ENCODE measurements around the gene FAF1. TPM values are rescaled to one million over a fixed set of nuclear protein-coding genes. Genes with fewer than 3 reads are reported as not detected.

The FAF1 gene
- total RNA-seq, 2 donors from 2014 or later, result 45.8 to 50.1 TPM

DNA sequence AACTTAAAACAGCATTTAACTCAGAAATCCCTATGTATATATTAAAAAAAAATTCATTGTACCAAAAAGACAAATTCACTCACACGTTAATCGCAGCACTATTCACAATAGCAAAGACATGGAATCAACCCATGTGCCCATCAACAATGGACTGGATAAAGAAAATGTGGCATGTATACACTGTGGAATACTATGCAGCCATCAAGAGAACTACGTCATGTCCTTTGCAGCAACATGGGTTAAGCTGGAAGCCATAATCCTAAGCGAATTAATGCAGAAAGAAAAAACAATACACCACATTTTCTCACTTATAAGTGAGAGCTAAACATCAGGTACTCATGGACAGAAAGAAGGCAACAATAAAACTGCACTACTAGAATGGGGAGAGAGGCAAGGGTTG lies 99.4 kb downstream of the FAF1 start:
- H3K27ac Mint-ChIP-seq, result no peak overlapping the region
- DNase-seq (no peak), ATAC-seq (no peak)
- H3K4me3 Mint-ChIP-seq, result no peak overlapping the region
- H3K4me1 Mint-ChIP-seq, result peaks cover 10% of the 10 kb centered on the region
- no peaks in the 10 kb centered on the region for H3K27me3 Mint-ChIP-seq
- peaks cover 3% of the 10 kb centered on the region for H3K9me3 ChIP-seq (ENCODE audit: control insufficient read depth, low read length, poor library complexity, severe bottlenecking)
- no peaks in the 10 kb centered on the region for H3K36me3 Mint-ChIP-seq (ENCODE audit: low read depth)

DNA sequence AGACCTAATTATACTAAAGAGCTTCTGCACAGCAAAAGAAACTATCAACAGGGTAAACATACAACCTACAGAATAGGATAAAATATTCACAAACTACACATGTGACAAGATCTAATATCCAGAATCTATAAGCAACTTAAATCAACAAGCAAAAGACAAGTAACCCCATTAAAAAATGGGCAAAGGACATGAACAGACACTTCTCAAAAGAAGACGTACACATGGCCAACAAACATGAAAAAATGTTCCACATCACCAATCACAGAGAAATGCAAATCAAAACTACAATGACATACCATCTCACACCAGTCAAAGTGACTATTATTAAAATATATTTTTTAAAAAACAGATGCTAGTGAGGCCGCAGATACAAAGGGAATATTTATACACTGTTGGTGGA lies 99.8 kb downstream of the FAF1 start:
- DNase-seq, result no peak
- Mint-ChIP-seq H3K27me3 (no peaks in the 10 kb centered on the region), H3K27ac (no peak overlapping the region), H3K4me3 (no peak overlapping the region), H3K36me3 (ENCODE audit: low read depth) (no peaks in the 10 kb centered on the region), H3K4me1 (peaks cover 10% of the 10 kb centered on the region)
- no peak for ATAC-seq
- H3K9me3 ChIP-seq (ENCODE audit: control insufficient read depth, low read length, poor library complexity, severe bottlenecking), result peaks cover 3% of the 10 kb centered on the region

DNA sequence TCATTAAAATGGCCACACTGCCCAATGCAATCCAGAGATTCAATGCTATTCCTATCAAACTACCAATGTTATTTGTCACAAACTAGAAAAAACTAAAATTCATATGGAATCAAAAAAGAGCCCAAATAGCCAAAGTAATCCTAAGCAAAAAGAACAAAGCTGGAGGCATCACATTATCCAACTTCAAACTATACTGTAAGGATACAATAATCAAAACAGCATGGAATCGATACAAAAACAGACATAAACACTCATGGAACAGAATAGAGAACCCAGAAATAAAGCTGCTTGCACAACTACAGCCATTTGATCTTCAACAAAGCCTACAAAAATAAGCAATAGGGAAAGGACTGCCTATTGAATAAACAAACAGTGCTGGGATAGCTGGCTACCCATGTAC lies 100.4 kb downstream of the FAF1 start:
- H3K27me3 Mint-ChIP-seq, result no peaks in the 10 kb centered on the region
- H3K4me3 Mint-ChIP-seq, result no peak overlapping the region
- H3K27ac Mint-ChIP-seq, result no peak overlapping the region
- H3K9me3 ChIP-seq (ENCODE audit: control insufficient read depth, low read length, poor library complexity, severe bottlenecking), result peaks cover 3% of the 10 kb centered on the region
- no peaks in the 10 kb centered on the region for H3K36me3 Mint-ChIP-seq (ENCODE audit: low read depth)
- ATAC-seq (no peak), DNase-seq (no peak)
- peaks cover 10% of the 10 kb centered on the region for H3K4me1 Mint-ChIP-seq

DNA sequence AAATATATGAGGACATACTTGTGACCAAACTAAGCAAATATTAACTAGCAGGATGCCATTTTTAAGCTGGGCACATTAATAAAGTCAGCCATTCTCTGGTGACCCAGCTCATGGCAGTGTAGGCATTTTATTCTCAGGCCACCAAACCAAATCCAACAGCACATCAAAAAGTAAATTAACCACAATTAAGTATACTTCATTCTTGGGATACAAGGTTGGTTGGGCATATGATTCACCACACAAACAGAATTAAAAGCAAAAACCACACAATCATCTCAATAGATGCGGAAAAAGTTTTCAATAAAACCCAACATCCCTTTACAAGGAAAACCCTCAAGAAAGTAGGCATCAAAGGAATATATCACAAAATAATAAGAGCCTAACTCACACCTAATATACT lies 101.3 kb downstream of the FAF1 start:
- no peak for DNase-seq
- Mint-ChIP-seq H3K4me1 (peaks cover 10% of the 10 kb centered on the region), H3K36me3 (ENCODE audit: low read depth) (no peaks in the 10 kb centered on the region), H3K4me3 (no peak overlapping the region), H3K27me3 (no peaks in the 10 kb centered on the region), H3K27ac (no peak overlapping the region)
- peaks cover 3% of the 10 kb centered on the region for H3K9me3 ChIP-seq (ENCODE audit: control insufficient read depth, low read length, poor library complexity, severe bottlenecking)
- ATAC-seq, result no peak

DNA sequence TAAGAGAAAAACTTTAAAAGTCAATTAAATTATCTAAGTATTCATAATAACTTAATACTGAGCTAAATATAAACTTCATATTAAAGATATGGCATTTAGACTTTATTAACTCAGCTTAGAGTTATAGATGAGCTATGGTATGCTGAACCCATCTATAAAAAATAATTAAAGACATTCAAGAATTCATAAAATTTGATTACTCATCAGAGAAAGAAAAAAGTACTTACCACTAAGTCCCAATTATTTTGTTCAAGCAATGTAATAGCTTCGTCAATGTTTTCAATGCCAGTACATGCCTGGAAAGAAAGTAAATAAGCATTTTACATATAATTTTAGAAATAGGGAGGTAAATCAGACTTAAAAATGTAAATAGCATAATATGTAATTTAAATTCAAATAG lies 102.4 kb downstream of the FAF1 start:
- H3K4me3 Mint-ChIP-seq, result no peak overlapping the region
- no peaks in the 10 kb centered on the region for H3K27me3 Mint-ChIP-seq
- peaks cover 3% of the 10 kb centered on the region for H3K9me3 ChIP-seq (ENCODE audit: control insufficient read depth, low read length, poor library complexity, severe bottlenecking)
- no peak overlapping the region for H3K27ac Mint-ChIP-seq
- H3K36me3 Mint-ChIP-seq (ENCODE audit: low read depth), result no peaks in the 10 kb centered on the region
- DNase-seq (no peak), ATAC-seq (no peak)
- peaks cover 14% of the 10 kb centered on the region for H3K4me1 Mint-ChIP-seq

DNA sequence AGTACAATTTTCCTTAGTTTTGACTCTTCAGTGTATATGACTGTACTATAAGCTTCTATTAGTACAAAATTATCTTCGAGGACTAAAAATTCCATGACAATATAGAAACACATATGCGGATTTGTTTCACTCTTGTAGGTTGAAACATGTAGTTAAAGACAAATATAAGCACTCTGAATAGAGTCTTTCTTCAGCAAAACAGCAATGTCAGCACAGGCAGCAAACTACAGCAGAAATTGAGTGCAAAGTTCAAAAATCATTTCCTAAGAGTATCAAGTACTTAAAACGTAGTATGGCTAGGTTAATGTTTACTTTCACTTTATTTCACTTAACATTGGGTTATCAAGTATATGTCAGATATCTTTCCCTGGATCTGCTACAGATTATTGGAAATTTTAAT lies 106.7 kb downstream of the FAF1 start:
- Mint-ChIP-seq H3K27me3 (no peaks in the 10 kb centered on the region), H3K4me1 (peaks cover 16% of the 10 kb centered on the region), H3K27ac (no peak overlapping the region), H3K4me3 (no peak overlapping the region), H3K36me3 (ENCODE audit: low read depth) (no peaks in the 10 kb centered on the region)
- H3K9me3 ChIP-seq (ENCODE audit: control insufficient read depth, low read length, poor library complexity, severe bottlenecking), result no peaks in the 10 kb centered on the region
- no peak for DNase-seq
- ATAC-seq, result no peak

DNA sequence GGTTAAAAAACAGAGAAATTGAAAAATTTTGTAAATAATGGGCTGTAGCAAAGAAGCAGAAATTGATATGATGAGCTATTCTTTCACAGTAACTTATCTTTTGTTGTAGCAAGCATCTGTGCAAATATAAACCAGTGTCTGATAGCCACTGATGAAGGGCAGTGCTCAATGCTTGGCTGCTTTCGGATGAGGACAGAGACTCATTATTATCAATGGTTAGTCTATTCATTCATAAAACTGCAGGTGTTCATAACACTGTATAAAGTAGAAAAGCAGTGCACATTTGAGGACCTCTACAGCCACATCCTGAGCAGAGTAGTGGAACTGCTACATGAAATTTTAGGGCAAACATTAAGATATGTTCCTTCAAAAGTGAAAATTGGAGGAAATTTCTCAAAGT lies 107.2 kb downstream of the FAF1 start:
- no peak for DNase-seq
- Mint-ChIP-seq H3K27me3 (no peaks in the 10 kb centered on the region), H3K4me1 (peaks cover 16% of the 10 kb centered on the region), H3K27ac (no peak overlapping the region), H3K36me3 (ENCODE audit: low read depth) (no peaks in the 10 kb centered on the region), H3K4me3 (no peak overlapping the region)
- H3K9me3 ChIP-seq (ENCODE audit: control insufficient read depth, low read length, poor library complexity, severe bottlenecking), result no peaks in the 10 kb centered on the region
- ATAC-seq, result no peak

DNA sequence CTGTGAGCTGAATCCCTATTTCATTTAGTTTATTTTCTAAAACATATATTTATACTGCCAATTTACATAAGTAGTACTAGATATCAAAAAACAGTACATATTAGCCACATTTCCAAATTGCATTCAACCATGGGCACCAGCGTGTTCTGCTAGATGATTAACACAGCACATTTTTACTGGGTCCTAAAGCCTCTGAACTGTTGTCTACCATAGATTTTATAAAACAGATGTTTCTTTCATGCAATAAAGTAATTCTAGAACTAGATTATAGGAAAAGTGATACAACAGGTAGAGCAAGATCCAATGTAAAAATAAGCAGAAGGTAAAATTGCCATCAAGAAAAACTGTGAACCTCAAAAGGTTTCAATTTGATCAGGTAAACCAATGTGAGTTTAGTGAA lies 108.6 kb downstream of the FAF1 start:
- ATAC-seq, result no peak
- no peak for DNase-seq
- peaks cover 16% of the 10 kb centered on the region for H3K4me1 Mint-ChIP-seq
- H3K27me3 Mint-ChIP-seq, result no peaks in the 10 kb centered on the region
- H3K36me3 Mint-ChIP-seq (ENCODE audit: low read depth), result no peaks in the 10 kb centered on the region
- H3K27ac Mint-ChIP-seq, result no peak overlapping the region
- H3K9me3 ChIP-seq (ENCODE audit: control insufficient read depth, low read length, poor library complexity, severe bottlenecking), result no peaks in the 10 kb centered on the region
- no peak overlapping the region for H3K4me3 Mint-ChIP-seq

DNA sequence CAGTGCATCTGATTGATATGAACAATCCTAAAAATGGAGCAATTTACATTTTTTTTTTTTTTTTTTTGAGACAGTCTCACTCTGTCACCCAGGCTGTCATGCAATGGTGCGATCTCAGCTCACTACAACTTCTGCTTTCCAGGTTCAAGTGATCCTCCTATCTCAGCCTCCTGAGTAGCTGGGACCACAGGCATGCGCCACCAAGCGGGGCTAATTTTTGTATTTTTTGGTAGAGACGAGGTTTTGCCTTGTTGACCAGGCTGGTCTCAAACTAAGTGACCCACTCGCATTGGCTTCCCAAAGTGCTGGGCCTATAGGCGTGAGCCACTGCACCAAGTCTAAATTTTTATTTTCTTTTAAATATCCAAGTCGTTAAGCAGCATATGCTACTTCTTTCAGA lies 109.0 kb downstream of the FAF1 start:
- Mint-ChIP-seq H3K27ac (no peak overlapping the region), H3K36me3 (ENCODE audit: low read depth) (no peaks in the 10 kb centered on the region), H3K4me1 (peaks cover 14% of the 10 kb centered on the region), H3K27me3 (no peaks in the 10 kb centered on the region), H3K4me3 (no peak overlapping the region)
- H3K9me3 ChIP-seq (ENCODE audit: control insufficient read depth, low read length, poor library complexity, severe bottlenecking), result no peaks in the 10 kb centered on the region
- ATAC-seq (no peak), DNase-seq (no peak)

DNA sequence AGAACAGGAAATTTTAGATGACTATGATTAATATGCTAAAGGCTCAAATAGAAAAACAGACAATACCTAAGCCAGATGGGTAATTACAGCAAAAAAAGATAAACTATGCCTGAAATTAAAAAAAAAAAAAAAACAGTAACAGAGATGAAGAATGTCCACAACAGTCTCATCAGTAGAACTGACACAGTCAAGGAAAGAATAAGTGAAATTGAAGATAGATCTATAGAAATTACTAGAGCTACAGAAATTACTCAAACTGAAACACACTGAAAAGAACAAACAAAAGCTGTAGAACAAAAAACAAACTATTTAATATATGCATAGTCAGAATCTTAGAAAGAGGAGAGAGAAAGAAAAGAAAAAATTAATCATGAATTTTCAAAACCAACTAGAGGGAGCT lies 112.8 kb downstream of the FAF1 start:
- Mint-ChIP-seq H3K4me3 (no peak overlapping the region), H3K36me3 (ENCODE audit: low read depth) (peaks cover 3% of the 10 kb centered on the region), H3K27ac (no peak overlapping the region), H3K27me3 (no peaks in the 10 kb centered on the region), H3K4me1 (peaks cover 16% of the 10 kb centered on the region)
- no peak for ATAC-seq
- DNase-seq, result no peak
- H3K9me3 ChIP-seq (ENCODE audit: control insufficient read depth, low read length, poor library complexity, severe bottlenecking), result no peaks in the 10 kb centered on the region

DNA sequence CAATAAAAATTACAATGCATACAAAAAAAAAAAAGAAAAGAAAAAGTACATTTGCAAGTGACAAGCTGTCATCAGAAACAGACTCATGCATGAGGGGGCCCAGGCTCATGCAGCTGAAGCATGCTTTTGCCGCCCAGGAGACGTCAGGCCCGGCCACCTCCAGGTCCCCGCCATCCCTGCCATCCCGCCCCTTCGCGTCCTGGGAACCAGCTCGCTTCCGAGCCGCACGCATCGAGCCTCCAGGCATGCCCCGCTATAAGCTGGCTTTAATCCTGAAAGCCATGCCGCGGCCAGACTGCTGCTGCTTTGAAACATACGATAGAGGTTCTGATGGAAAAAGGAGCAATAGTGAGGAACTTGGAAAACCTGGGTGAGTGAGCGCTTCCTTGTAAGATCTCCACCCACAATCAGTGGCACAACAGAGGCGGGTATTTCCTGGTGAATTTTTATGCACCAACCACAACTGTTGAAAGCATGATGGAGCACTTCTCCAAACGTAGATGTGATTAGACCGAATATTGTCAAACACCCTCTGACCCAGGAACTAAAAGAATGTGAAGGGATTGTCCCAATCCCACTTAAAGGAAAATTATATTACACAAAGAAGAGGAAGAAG lies 113.7 kb downstream of the FAF1 start:
- H3K27me3 Mint-ChIP-seq, result no peaks in the 10 kb centered on the region
- DNase-seq (no peak), ATAC-seq (no peak)
- no peaks in the 10 kb centered on the region for H3K9me3 ChIP-seq (ENCODE audit: control insufficient read depth, low read length, poor library complexity, severe bottlenecking)
- no peak overlapping the region for H3K4me3 Mint-ChIP-seq
- H3K27ac Mint-ChIP-seq, result no peak overlapping the region
- peaks cover 12% of the 10 kb centered on the region for H3K4me1 Mint-ChIP-seq
- H3K36me3 Mint-ChIP-seq (ENCODE audit: low read depth), result peaks cover 3% of the 10 kb centered on the region

DNA sequence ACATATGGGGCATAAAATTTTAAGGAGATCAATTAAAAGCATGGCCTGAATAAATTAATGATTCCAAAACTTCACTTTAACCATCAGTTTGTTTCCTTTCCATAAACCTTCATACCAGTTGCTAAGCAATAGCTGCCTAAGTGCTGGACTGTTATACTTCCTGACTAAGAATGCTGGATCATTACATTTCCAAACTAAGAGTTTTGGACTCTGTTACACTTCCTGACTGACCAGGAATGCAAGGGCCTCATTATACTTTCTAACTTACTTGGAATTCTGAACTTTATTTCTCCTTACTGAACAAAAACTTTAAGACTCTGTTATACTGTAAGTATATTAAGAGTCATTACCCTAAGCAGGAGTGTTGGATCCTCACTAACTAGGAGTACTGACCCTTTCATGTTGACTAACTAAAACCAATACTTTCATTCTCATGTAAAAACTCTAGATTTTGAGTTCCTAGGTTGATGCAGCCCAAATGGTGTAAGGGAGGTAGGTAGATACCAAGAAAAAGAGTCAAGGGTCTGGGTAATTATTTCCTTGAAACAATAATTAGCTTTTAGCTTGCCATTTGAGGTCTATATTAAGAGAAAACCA lies 118.2 kb downstream of the FAF1 start:
- no peaks in the 10 kb centered on the region for H3K27me3 Mint-ChIP-seq
- no peak for DNase-seq

DNA sequence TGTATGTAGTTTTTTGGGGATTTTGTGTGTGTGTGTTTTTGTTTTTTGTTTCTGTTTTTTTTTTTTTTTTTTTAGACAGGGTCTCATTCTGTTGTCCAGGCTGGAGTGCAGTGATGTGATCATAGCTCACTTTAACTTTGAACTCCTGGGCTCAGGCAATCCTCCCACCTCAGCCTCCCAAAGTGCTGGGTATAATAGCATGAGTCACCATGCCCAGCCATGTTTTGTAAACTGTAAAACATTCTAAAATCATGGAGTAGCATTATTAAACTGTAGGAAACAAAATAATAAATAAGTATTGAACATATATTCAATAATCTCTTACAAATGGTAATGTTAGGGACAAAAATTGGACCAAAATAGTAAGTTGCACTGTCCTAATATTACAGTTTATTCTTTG lies 124.0 kb downstream of the FAF1 start:
- Mint-ChIP-seq H3K4me3 (no peak overlapping the region), H3K4me1 (no peaks in the 10 kb centered on the region), H3K36me3 (ENCODE audit: low read depth) (no peaks in the 10 kb centered on the region), H3K27me3 (no peaks in the 10 kb centered on the region), H3K27ac (no peak overlapping the region)
- ATAC-seq, result no peak
- no peak for DNase-seq
- H3K9me3 ChIP-seq (ENCODE audit: control insufficient read depth, low read length, poor library complexity, severe bottlenecking), result no peaks in the 10 kb centered on the region

More for the DNA sequence above, 118.2 kb downstream of the FAF1 start:
- H3K36me3 Mint-ChIP-seq (ENCODE audit: low read depth), result peaks cover 3% of the 10 kb centered on the region
- H3K4me3 Mint-ChIP-seq, result no peak overlapping the region
- no peak overlapping the region for H3K27ac Mint-ChIP-seq
- H3K4me1 Mint-ChIP-seq, result peaks cover 9% of the 10 kb centered on the region
- ATAC-seq, result no peak
- H3K9me3 ChIP-seq (ENCODE audit: control insufficient read depth, low read length, poor library complexity, severe bottlenecking), result no peaks in the 10 kb centered on the region

DNA sequence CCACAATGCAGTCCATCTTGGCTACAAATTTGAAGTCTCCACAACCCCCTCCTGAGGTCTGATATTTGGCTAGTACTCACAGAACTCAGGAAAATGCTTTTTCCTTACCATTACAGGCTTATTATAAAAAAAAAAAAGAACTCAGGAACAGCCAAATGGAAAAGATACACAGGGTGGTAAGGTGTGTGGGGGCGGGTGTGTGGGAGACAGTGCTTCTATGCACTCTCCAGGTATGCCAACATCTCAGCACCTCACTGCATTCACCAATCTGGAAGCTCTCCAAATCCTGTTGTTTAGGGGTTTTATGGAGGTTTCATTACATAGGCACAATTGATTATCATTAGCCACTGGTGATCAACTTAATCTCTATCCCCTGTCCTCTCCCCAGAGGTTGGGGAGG lies 126.9 kb downstream of the FAF1 start:
- no peak for ATAC-seq
- DNase-seq, result no peak
- Mint-ChIP-seq H3K36me3 (ENCODE audit: low read depth) (no peaks in the 10 kb centered on the region), H3K27ac (no peak overlapping the region), H3K27me3 (no peaks in the 10 kb centered on the region), H3K4me3 (no peak overlapping the region), H3K4me1 (peaks cover 4% of the 10 kb centered on the region)
- no peaks in the 10 kb centered on the region for H3K9me3 ChIP-seq (ENCODE audit: control insufficient read depth, low read length, poor library complexity, severe bottlenecking)

All from T-helper 17 cell (primary cell).